SJCRH30 (cell line): ENCODE measurements around the gene GNG7. TPM values are rescaled to one million over a fixed set of nuclear protein-coding genes. Genes with fewer than 3 reads are reported as not detected.
A peak's percentile ranks its signal among the peaks of the same experiment; 100 is the strongest.
"Not testable (repeated sequence)": the region's sequence is repeated elsewhere in the genome, so short reads cannot be mapped to it uniquely, and the experiment has no call there.

Experiments used
- DNase-seq, 2 experiments: peaks; one replicate each; pipeline ENCODE4 v3.0.0-alpha.2; 2015 to 2020
- H3K27ac ChIP-seq: fragments of 250-450 bp; sonication (Bioruptor Pico); 2 replicates; pipeline ENCODE4 v1.5.1; 2020; ENCODE audit warnings: mild to moderate bottlenecking, moderate library complexity
- H3K27me3 ChIP-seq: fragments of 250-450 bp; sonication (Bioruptor Pico); 2 replicates; pipeline ENCODE4 v1.5.1; 2020; ENCODE audit warnings: mild to moderate bottlenecking, moderate library complexity
- H3K36me3 ChIP-seq: fragments of 250-450 bp; sonication (Bioruptor Pico); 2 replicates; pipeline ENCODE4 v1.5.1; 2020; ENCODE audit warnings: mild to moderate bottlenecking, moderate library complexity
- H3K4me1 ChIP-seq: fragments of 250-450 bp; sonication (Bioruptor Pico); 2 replicates; pipeline ENCODE4 v1.5.1; 2020; ENCODE audit warnings: mild to moderate bottlenecking, moderate library complexity
- H3K4me3 ChIP-seq: fragments of 250-450 bp; sonication (Bioruptor Pico); 2 replicates; pipeline ENCODE4 v1.5.1; 2020; ENCODE audit warnings: mild to moderate bottlenecking, moderate library complexity
- H3K9me3 ChIP-seq: fragments of 250-450 bp; sonication (Bioruptor Pico); replicated peaks from 2 replicates; pipeline ENCODE4 v1.5.1; 2020; ENCODE audit warnings: mild to moderate bottlenecking, moderate library complexity
- total RNA-seq: library from RNA; depleted of rRNA; stranded (reverse); fragments of >200 nt; shearing (Covaris generic); gene quantifications from 2 replicates; pipeline ENCODE4 v1.2.3, GENCODE V29; 2014

GNG7 gene
- total RNA-seq, 1 experiment from 2014 or later, result not detected

DNA sequence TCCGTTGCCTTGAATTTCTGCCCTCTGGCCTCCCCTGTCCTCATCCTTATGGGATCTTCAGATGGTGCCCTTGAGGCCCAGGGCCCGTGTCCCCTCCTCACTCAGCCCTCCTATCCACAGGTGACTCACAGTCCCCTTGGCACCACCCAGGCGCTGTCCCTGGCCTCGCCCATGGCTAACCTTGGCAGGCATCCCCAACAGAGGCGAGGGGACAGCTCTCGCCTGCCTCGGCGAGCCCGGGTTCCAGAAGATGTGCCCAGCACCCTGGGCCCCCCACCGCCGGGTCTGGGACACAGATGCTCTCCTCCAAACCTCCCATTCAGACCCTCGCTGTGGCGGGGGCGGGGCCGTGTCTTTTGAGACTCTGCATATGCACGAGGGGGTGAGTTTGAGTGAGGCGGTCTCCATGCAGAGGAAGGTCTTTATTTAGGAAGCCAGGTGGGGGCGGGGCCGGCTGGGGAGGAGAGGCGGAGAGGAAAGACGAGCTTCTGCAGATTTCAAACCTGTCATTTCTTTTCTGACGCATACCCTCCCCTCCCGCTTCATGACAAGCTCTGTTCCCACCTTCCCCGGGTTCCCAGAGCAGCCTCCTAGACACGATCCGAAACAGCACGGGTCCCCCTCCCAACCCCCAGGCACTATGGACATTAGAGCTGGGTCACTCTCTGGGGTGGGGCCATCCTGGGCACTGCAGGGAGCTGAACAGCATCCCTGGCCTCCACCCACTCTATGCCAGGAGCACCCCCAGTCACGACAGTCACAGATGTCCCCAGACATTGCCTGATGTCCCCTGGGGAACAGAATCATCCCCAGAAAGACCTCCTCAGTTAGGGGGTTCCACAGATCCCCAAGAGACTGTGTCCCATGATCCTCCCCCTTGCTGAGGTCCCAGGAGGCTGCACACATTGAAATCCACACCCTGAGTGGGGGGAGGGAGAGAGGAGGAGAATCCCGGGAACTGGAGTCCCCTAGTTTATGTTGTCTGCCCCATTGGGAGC, 48.5 kb downstream of the GNG7 start:
- H3K4me3 ChIP-seq, result no peak overlapping the region
- H3K27ac ChIP-seq, result no peak overlapping the region
- no peaks in the 10 kb centered on the region for H3K36me3 ChIP-seq
- no peaks in the 10 kb centered on the region for H3K4me1 ChIP-seq
- no peak for DNase-seq
- H3K9me3 ChIP-seq, result no peaks in the 10 kb centered on the region
- no peaks in the 10 kb centered on the region for H3K27me3 ChIP-seq

DNA sequence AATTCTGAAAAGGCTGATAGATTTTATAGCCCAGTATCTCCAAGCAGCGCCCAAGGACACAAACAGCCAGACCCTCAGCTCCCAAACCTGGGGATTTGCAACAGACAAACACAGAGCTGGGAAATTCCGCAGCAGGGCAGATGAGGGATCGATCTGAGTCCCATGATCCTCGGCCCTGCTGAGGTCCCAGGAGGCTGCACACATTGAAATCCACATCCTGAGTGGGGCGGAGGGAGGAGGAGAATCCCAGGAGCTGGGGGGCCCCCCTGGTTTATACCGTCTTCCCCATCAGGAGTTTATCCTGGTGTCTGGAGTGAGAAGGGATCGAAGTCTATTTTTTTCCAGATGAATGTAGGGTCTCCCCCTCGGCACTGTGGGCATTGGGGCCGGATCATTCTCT, 49.3 kb downstream of the GNG7 start:
- Histone ChIP-seq H3K9me3 (no peaks in the 10 kb centered on the region), H3K4me3 (no peak overlapping the region), H3K36me3 (no peaks in the 10 kb centered on the region), H3K27ac (no peak overlapping the region), H3K27me3 (no peaks in the 10 kb centered on the region), H3K4me1 (no peaks in the 10 kb centered on the region)
- DNase-seq, result no peak

DNA sequence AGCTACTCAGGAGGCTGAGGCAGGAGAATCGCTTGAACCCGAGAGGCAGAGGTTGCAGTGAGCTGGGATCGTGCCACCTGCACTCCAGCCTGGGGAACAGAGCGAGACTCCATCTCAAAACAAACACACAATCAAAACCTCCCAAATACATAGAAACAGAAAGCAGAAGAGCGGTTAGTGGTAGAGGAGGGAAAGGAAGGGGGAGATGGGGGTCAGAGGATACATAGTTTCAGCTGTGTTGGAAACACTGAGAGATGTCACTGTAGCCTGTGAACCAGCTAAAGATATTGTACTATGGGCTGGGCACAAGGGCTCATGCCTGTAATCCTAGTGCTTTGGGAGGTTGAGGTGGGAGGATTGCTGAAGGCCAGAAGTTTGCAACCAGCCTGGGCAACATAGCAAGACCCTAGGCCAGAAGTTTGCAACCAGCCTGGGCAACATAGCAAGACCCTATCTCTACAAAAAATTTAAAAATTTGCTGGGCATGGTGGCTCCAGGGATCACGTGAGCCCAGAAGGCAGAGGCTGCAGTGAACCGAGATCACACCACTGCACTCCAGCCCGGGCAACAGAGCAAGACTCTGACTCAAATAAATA, 49.9 kb downstream of the GNG7 start:
- no peak for DNase-seq
- H3K4me3 ChIP-seq, result no peak overlapping the region
- no peak overlapping the region for H3K27ac ChIP-seq
- H3K27me3 ChIP-seq, result no peaks in the 10 kb centered on the region
- H3K36me3 ChIP-seq, result no peaks in the 10 kb centered on the region
- no peaks in the 10 kb centered on the region for H3K9me3 ChIP-seq
- H3K4me1 ChIP-seq, result no peaks in the 10 kb centered on the region

DNA sequence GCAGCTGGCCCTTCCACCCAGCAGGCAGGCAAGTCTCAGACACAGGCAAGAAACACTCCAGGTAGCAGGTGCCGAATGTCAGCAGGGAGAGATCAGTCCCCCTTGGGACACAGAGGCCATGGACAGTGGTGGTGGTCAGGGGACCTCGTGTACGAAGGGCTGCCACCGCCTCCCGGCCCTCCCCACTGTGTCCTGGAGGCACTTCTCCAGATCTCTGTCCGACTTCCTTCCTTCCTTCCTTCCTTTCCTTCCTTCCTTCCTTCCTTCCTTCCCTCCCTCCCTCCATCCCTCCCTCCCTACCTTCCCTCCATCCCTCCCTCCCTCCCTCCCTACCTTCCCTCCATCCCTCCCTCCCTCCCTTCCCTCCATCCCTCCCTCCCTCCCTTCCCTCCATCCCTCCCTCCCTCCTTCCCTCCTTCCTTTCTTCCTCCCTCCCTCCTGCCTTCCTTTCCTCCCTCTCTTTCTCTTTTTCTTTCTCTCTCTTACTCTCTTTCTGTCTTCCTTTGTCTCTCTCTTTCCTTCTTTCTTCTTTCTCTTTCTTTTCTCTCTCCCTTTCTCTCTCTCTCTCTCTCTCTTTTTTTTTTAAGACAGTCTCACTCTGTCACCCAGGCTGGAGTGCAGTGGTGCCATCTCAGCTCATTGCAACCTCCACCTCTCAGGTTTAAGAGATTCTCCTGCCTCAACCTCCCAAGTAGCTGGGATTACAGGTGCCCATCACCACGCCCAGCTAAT, 51.3 kb downstream of the GNG7 start:
- H3K9me3 ChIP-seq, DNase-seq, H3K27me3 ChIP-seq, H3K36me3 ChIP-seq, H3K4me1 ChIP-seq, H3K27ac ChIP-seq, H3K4me3 ChIP-seq: not testable (repeated sequence)

DNA sequence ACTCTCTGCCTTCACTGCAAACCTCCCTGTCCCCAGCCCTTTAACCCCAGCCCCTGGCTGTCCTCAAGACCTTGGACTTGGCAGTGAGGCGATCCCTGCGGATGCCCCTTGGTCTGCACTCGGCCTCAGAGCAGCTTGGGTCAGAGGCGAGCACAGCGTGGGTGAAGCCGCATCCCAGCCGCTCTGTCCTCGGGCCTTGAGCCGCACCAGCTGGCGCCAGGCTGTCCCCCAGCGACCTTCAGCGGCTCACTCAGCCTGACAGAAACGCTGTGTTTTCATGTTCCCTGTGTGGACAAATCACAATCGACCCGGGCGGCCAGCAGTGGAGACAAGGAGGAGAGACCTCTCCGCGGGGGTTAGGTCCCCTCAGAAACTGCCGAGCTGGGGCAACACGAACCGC, 52.0 kb downstream of the GNG7 start:
- 0 out of 2 replicates have a peak, but pooled peaks cover 3% of the 10 kb centered on the region for H3K27me3 ChIP-seq
- H3K4me3 ChIP-seq, result no peak overlapping the region
- no peaks in the 10 kb centered on the region for H3K9me3 ChIP-seq
- H3K36me3 ChIP-seq, result no peaks in the 10 kb centered on the region
- H3K4me1 ChIP-seq, result no peaks in the 10 kb centered on the region
- H3K27ac ChIP-seq, result no peak overlapping the region
- no peak for DNase-seq

DNA sequence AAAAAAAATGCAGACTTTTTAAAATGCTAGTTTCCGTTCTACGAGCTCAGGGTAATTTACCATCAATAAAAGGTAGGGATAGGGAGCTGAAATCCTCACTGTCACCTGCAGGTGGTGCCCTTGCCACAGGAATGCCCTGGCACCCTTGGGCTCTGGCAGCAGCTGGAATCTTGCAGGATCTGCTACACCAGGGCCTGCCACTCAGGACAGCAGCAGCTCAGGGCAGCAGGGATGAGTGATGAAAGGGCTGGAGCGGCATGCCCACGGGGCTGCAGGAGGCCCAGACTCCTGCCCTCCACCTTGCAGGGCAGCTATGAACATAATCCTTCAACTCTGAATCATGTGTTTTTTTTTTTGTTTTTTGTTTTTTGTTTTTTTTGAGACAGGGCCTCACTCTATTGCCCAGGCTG, 54.0 kb downstream of the GNG7 start:
- Histone ChIP-seq H3K27ac (no peak overlapping the region), H3K36me3 (no peaks in the 10 kb centered on the region), H3K4me3 (no peak overlapping the region), H3K4me1 (no peaks in the 10 kb centered on the region), H3K9me3 (no peaks in the 10 kb centered on the region), H3K27me3 (0 out of 2 replicates have a peak, but pooled peaks cover 7% of the 10 kb centered on the region)
- peak; percentile 84 to 86 for DNase-seq

DNA sequence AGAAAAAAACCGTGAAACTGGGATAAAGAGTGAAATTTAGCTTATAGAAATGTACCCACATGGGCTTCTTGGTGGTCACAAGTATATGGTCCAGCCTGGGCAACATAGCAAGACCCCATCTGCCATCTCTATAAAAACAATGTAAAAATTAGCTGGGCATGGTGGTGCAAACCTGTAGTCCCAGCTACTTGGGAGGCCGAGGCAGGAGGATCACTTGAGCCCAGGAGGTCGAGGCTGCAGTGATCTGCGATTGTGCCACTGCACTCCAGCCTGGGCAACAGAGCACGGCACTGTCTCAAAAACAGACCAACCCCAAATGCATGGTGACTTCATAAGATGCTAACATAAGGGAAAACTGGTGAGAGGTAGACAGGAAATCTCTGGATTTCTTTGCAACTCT, 54.4 kb downstream of the GNG7 start:
- Histone ChIP-seq H3K4me1 (no peaks in the 10 kb centered on the region), H3K27ac (no peak overlapping the region)

DNA sequence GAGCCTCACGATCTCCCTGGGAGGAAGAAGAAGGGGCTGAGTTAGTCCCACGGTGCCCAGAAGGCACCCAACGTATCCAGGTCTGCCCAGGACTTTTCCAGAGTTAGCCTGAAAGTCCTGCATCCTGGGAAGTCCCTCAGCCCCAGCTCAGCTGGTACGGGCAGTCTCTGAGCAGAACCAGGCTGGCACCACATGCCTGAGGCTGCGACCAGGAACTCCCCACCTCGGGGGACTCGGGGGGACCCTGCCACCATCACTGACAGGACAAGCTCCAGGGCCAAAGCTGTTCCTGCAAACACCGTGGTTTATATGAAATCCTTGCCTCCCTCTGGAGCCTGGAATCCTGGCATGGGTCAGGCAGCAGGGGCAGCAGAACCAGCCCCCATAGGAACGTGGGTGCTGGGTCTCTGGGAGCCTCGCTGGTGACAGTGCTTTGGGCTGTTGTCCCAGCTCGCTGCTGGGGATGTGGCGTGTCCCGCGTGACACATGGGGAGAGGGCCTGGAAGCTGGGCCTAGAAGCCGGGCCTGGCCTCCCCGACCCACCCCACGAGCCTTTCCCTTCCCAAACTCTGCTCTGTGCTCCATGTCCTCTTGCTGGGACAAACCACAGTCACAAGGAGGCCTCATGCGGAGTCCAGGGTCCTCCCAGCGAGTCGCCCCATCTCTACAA, 55.5 kb downstream of the GNG7 start:
- H3K9me3 ChIP-seq, result no peaks in the 10 kb centered on the region
- H3K4me1 ChIP-seq, result no peaks in the 10 kb centered on the region
- no peak overlapping the region for H3K27ac ChIP-seq
- H3K4me3 ChIP-seq, result no peak overlapping the region
- H3K36me3 ChIP-seq, result no peaks in the 10 kb centered on the region
- DNase-seq, result no peak
- H3K27me3 ChIP-seq, result 0 out of 2 replicates have a peak, but pooled peaks cover 7% of the 10 kb centered on the region

More for the DNA sequence above, 54.4 kb downstream of the GNG7 start:
- no peak overlapping the region for H3K4me3 ChIP-seq
- no peaks in the 10 kb centered on the region for H3K36me3 ChIP-seq
- DNase-seq, result no peak
- H3K27me3 ChIP-seq, result 0 out of 2 replicates have a peak, but pooled peaks cover 7% of the 10 kb centered on the region
- H3K9me3 ChIP-seq, result no peaks in the 10 kb centered on the region

DNA sequence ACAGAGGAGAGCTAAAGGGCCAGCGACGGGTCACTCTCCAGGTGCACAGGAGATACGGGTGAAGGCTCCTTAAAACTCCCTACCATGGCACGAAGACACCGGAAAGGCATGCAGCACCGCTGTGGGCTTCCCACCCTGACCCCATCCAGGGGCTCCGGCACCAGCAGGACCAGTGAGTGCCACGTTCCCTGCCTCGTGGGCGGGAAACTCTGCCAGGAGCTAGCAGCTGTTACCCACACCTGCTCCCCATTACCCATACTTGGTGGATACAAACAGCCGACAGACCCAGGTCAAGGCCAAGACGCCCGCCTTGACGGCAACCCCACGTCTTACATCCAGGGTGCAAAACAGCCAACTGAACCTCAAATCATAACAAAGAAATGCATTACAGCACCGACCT, 56.7 kb downstream of the GNG7 start:
- H3K4me3 ChIP-seq, result no peak overlapping the region
- H3K27me3 ChIP-seq, result 0 out of 2 replicates have a peak, but pooled peaks cover 7% of the 10 kb centered on the region
- no peaks in the 10 kb centered on the region for H3K9me3 ChIP-seq
- no peak overlapping the region for H3K27ac ChIP-seq
- DNase-seq, result no peak
- H3K4me1 ChIP-seq, result no peaks in the 10 kb centered on the region
- no peaks in the 10 kb centered on the region for H3K36me3 ChIP-seq

DNA sequence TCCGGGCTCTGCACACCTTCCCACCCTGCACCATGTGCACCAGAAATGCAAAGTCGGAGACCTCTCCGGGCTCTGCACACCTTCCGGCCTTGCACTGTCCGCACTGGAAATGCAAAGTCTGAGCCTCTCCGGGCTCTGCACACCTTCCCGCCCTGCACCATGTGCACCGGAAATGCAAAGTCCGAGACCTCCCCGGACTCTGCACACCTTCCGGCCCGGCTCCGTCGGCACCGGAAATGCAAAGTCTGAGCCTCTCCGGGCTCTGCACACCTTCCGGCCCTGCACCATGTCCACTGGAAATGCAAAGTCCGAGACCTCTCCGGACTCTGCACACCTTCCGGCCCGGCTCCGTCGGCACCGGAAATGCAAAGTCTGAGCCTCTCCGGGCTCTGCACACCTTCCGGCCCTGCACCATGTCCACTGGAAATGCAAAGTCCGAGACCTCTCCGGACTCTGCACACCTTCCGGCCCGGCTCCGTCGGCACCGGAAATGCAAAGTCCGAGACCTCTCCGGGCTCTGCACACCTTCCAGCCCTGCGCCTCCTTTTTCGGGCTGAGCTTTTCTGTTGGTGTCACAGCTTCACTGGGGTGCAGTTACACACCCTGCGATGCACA, 59.3 kb downstream of the GNG7 start:
- H3K4me3 ChIP-seq, DNase-seq, H3K36me3 ChIP-seq, H3K27me3 ChIP-seq, H3K4me1 ChIP-seq, H3K27ac ChIP-seq, H3K9me3 ChIP-seq: not testable (repeated sequence)

DNA sequence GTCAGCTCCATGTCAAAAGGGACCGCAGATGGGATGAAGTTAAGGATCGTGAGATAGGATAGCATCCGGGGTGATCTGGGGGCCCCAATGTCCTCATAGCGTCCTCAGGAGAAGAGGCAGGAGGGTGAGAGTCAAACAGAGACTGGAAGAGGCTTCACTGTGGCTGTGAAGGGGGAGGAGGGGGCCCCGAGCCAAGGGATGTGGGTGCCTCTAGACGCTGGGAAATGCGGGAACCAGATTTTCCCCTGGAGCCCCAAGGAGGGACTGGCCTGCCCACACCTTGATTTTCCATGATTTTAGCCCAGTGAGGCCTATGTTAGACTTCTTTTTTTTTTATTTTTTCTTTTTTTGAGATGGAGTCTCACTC, 61.2 kb downstream of the GNG7 start:
- H3K27ac ChIP-seq, result no peak overlapping the region
- 0 out of 2 replicates have a peak, but pooled peaks cover 7% of the 10 kb centered on the region for H3K27me3 ChIP-seq
- no peaks in the 10 kb centered on the region for H3K36me3 ChIP-seq
- no peak for DNase-seq
- H3K4me1 ChIP-seq, result no peaks in the 10 kb centered on the region; the same call in 1 of the 2 replicates
- no peak overlapping the region for H3K4me3 ChIP-seq
- no peaks in the 10 kb centered on the region for H3K9me3 ChIP-seq

DNA sequence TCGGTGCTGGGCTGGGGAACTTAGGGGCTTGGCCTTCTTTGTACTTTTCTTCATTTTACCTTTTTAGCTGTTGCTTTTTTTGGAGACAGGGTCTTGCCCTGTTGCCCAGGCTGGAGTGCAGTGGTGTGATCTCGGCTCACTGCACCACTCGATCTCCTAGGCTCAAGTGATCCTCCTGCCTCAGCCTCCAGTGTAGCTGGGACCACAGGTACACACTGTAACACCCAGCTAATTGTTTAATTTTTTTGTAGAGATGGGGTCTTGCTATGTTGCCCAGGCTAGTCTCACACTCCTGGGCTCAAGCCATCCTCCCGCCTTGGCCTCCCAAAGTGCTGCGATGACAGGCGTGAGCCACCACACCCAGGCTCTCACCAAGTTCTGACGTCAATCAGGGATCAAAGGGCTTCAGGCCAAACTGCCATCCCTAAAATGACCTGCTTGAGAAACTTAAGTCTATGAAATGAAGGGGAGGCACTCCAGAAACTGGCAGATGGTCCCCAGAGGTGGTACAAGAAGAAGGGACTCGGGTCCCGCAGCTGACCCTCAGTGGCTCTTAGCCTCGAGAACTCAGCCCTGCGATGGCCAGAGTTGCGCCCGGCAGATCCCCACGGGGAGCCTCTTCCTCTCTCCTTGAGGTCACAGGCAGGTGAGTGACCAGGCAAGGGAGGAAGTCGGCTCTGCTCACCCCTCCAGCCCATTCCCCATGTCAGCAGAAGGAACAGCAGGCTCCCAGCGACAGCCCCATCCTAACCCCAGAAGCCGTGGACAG, 61.7 kb downstream of the GNG7 start:
- Histone ChIP-seq H3K36me3 (no peaks in the 10 kb centered on the region), H3K27me3 (0 out of 2 replicates have a peak, but pooled peaks cover 7% of the 10 kb centered on the region), H3K27ac (no peak overlapping the region)

DNA sequence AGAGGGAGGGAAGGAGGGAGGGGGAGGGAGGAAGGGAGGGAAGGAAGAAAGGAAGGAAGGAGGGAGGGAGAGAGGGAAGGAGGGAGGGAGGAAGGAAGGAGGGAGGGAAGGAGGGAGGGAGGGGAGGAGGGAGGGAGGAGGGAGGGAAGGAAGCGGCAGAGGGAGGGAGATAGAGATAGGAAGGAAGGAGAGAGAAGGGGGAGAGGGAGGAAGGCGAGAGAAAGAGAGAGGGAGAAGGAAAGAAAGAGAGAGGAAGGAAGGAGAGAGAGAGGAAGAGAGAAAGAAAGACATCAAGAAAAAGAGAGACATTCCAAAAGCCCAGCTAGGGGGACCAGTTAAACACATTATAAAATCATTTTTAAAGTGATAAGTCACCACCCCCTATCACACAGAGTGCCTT, 62.5 kb downstream of the GNG7 start:
- no peaks in the 10 kb centered on the region for H3K36me3 ChIP-seq

More for the DNA sequence above, 61.7 kb downstream of the GNG7 start:
- Histone ChIP-seq H3K4me3 (no peak overlapping the region), H3K4me1 (no peaks in the 10 kb centered on the region; the same call in 1 of the 2 replicates), H3K9me3 (no peaks in the 10 kb centered on the region)
- DNase-seq, result no peak

More for the DNA sequence above, 62.5 kb downstream of the GNG7 start:
- Histone ChIP-seq H3K4me1 (no peaks in the 10 kb centered on the region; the same call in 1 of the 2 replicates), H3K27me3 (no peaks in the 10 kb centered on the region), H3K9me3 (no peaks in the 10 kb centered on the region), H3K4me3 (no peak overlapping the region), H3K27ac (no peak overlapping the region)
- no peak for DNase-seq
